Central memory CD8-positive, alpha-beta T cell (primary cell): ENCODE data around the gene PHKG2.
"Not testable (repeated sequence)": the region's sequence is repeated elsewhere in the genome, so short reads cannot be mapped to it uniquely, and the experiment has no call there.

ENCODE experiments used
- ATAC-seq: fragments of 150-1000 bp; cut with Tn5 transposase; replicated peaks from 2 replicates; pipeline ENCODE4 v1.10.0; 2022; ENCODE audit warnings: mild to moderate bottlenecking, moderate FRiP score, moderate number of reproducible peaks; ENCODE audit not compliant: poor library complexity, severe bottlenecking; ENCODE audit errors: extremely low read depth
- DNase-seq, 2 donors: peaks; one replicate each; pipeline ENCODE4 v3.0.0; 2021; ENCODE audit warnings: low spot score in 2 of 2
- H3K27ac Mint-ChIP-seq: one replicate; pipeline ENCODE4 v1.8.0; 2022; ENCODE audit warnings: low read depth, mild to moderate bottlenecking, moderate library complexity, mixed read lengths
- H3K27me3 Mint-ChIP-seq: one replicate; pipeline ENCODE4 v1.8.0; 2022; ENCODE audit warnings: mixed read lengths
- H3K36me3 Mint-ChIP-seq: one replicate; pipeline ENCODE4 v1.8.0; 2022; ENCODE audit warnings: mild to moderate bottlenecking, moderate library complexity, mixed read lengths; ENCODE audit not compliant: insufficient read depth
- H3K4me1 Mint-ChIP-seq: one replicate; pipeline ENCODE4 v1.8.0; 2022; ENCODE audit warnings: mixed read lengths
- H3K4me3 Mint-ChIP-seq: one replicate; pipeline ENCODE4 v1.8.0; 2022; ENCODE audit warnings: mild to moderate bottlenecking, moderate library complexity, mixed read lengths
- H3K9me3 Mint-ChIP-seq: one replicate; pipeline ENCODE4 v1.8.0; 2022; ENCODE audit warnings: mixed read lengths

PHKG2 gene, protein sequence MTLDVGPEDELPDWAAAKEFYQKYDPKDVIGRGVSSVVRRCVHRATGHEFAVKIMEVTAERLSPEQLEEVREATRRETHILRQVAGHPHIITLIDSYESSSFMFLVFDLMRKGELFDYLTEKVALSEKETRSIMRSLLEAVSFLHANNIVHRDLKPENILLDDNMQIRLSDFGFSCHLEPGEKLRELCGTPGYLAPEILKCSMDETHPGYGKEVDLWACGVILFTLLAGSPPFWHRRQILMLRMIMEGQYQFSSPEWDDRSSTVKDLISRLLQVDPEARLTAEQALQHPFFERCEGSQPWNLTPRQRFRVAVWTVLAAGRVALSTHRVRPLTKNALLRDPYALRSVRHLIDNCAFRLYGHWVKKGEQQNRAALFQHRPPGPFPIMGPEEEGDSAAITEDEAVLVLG

DNA sequence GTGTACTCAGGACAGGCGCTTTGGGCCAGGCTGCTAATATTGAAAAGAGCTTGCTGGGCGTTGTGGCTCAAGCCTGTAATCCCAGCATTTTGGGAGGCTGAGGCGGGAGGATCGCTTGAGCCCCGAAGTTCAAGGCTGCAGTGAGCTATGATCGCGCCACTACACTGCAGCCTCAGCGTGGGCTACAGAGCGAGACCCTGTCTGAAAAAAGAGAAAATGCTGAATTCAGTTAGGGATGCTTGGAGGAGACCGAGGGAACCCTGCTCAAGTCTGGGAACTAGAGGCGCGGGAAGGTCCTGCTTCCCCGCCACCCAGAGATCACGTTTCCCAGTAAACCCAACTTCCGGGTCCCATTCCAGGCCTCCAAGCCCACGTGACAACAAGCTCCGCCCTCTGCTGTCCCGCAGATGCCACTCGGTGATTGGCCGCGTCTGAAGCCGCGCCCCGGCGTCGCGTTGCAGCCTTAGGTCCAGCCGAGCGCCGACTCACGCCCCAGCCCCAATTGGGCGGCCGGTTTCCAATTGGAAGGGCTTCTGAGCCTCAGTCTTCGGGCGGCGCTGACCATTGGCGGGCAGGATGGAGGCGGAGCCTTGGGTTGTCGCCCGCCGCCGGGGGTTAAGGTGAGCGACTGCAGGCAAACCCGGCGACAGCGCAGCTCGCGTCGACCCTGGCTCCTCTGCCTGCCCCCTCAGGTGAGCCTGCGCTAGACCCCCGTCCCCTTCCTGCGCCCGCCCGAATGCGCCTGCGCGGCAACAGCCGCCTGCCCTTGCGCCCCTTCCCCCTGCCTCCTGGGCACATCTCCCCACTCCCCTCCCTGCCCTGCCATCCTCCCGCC lies at the start of gene PHKG2:
TSS of gene PHKG2 (plus strand) at position 627 of the 835 bp plus-strand sequence. CDS start 396 bp downstream, outside the sequence.
- H3K36me3 Mint-ChIP-seq = peaks cover 33% of the 10 kb centered on the region
- H3K27me3 Mint-ChIP-seq = no peaks in the 10 kb centered on the region
- peaks cover 36% of the 10 kb centered on the region for H3K4me1 Mint-ChIP-seq

DNA sequence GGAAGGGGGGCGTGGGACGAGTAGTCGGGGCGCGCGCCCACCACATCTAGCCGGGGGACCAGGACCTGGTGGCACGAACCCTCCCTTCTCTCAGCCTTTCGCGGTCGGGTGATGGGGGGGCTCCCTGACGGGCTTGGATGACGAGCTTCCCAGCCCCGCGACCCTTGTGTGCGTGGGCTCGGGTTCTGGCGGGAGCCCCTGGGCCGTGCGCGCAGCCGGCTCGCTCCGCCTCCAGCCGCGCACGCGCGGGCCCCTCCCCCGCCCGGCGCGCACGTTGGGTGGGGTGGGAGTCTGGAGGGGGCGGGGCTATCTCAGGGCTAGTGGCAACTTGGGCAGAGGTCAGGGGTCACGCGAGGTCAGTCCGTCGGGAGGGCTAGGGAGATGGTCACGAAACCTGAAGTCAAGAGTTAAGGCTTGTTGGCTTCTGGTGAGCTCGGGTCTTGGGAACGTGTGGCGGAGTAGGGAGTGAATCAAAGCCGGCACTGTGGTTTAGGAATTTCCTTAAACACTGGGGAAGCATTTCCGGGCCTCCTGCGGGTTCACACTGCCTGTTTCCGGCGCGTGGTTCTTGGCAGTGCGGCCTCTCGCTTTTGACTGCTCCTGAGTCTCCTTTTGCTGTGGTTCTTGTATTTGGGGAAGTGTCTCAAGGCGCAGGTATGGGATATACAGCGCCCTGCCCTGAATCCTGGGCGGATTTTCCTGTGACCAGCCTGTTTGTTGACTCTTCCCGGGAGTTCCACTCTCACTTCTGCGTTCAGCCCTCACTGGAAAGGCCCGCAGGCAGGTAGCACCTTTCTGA lies 49.2 kb upstream of the PHKG2 start, which contains the start of gene SRCAP:
TSS of gene SRCAP (plus strand) at position 356 of the 799 bp plus-strand sequence. CDS start 1,654 bp downstream, outside the sequence.
- Mint-ChIP-seq H3K4me3 (peak within 1 kb of the TSS; percentile 96), H3K9me3 (no peaks in the 10 kb centered on the region), H3K36me3 (peaks cover 52% of the 10 kb centered on the region), H3K27me3 (no peaks in the 10 kb centered on the region), H3K27ac (peak within 1 kb of the TSS; percentile 100), H3K4me1 (peaks cover 26% of the 10 kb centered on the region)
- ATAC-seq = peak; percentile 10
- DNase-seq = peak; percentile 15 to 60

More for the DNA sequence above, at the start of gene PHKG2:
- no peaks in the 10 kb centered on the region for H3K9me3 Mint-ChIP-seq
- ATAC-seq = peak; percentile 97
- peak within 1 kb of the TSS; percentile 86 for H3K27ac Mint-ChIP-seq
- H3K4me3 Mint-ChIP-seq = peak within 1 kb of the TSS; percentile 90
- peak; percentile 86 to 93 for DNase-seq

GRCh38 chr16:30699615-30700099 lies 48.6 kb upstream of the PHKG2 start:
- Mint-ChIP-seq H3K27ac (peak overlapping the region; percentile 100), H3K4me1 (peaks cover 26% of the 10 kb centered on the region), H3K36me3 (peaks cover 59% of the 10 kb centered on the region), H3K4me3 (peak overlapping the region; percentile 96), H3K27me3 (no peaks in the 10 kb centered on the region), H3K9me3 (no peaks in the 10 kb centered on the region)
- ATAC-seq (no peak), DNase-seq (no peak)

- Mint-ChIP-seq H3K9me3 (no peaks in the 10 kb centered on the region), H3K27me3 (no peaks in the 10 kb centered on the region), H3K4me1 (peaks cover 26% of the 10 kb centered on the region), H3K27ac (no peak overlapping the region), H3K4me3 (peak overlapping the region; percentile 96), H3K36me3 (peaks cover 63% of the 10 kb centered on the region)
- ATAC-seq = no peak
- no peak for DNase-seq
These were observed 47.7 kb upstream of the PHKG2 start for GRCh38 chr16:30700491-30700890.

DNA sequence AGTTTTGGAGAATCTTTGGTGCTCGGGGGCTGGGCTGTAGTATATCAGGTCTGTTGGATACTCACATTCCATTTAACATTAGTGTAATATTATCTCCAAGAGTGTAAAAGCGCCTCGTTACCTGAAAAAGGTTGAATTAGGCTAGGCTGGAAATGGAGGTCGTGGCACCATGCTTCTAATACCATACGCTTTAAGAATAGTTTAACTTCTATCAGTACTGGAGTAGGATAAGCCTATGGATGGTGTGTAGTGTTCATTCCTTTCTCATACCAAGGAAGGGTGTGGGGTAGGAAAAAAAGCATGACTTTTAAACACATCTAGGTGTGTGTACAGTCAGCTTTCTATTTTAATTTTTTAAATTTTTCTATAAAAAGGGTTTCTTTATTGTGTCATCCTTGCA lies 47.3 kb upstream of the PHKG2 start:
- Mint-ChIP-seq H3K4me3 (no peak overlapping the region), H3K4me1 (peaks cover 26% of the 10 kb centered on the region), H3K27ac (no peak overlapping the region), H3K36me3 (peaks cover 66% of the 10 kb centered on the region), H3K27me3 (no peaks in the 10 kb centered on the region), H3K9me3 (no peaks in the 10 kb centered on the region)
- no peak for DNase-seq
- no peak for ATAC-seq

- Mint-ChIP-seq H3K36me3 (peaks cover 79% of the 10 kb centered on the region), H3K27ac (peak overlapping the region; percentile 41), H3K4me1 (peaks cover 17% of the 10 kb centered on the region)
- not testable (repeated sequence) for H3K27me3 Mint-ChIP-seq, ATAC-seq, H3K9me3 Mint-ChIP-seq, DNase-seq, H3K4me3 Mint-ChIP-seq
These were observed 45.2 kb upstream of the PHKG2 start for GRCh38 chr16:30703071-30703470.

GRCh38 chr16:30703971-30704370 lies 44.3 kb upstream of the PHKG2 start:
- no peak for DNase-seq
- ATAC-seq = no peak
- H3K36me3 Mint-ChIP-seq = peaks cover 82% of the 10 kb centered on the region
- no peaks in the 10 kb centered on the region for H3K27me3 Mint-ChIP-seq
- H3K9me3 Mint-ChIP-seq = no peaks in the 10 kb centered on the region
- H3K4me3 Mint-ChIP-seq = no peak overlapping the region
- peaks cover 13% of the 10 kb centered on the region for H3K4me1 Mint-ChIP-seq
- H3K27ac Mint-ChIP-seq = no peak overlapping the region

DNA sequence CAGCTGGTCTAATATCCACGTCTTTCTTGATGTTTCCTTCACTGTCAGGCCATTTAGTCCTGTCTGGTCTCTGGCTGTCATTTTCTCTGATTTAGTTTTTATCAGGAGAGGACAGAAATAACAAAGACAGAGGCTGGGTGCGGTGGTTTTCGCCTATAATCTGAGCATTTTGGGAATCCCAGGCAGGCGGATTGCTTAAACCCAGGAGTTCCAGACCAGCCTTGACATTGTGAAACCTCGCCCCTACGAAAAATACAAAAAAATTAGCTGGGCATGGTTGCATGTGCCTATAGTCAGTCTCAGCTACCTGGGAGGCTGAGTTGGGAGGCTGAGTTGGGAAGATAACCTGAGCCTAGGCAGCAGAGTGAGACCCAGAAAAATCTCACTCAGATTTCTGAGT lies 42.2 kb upstream of the PHKG2 start:
- Mint-ChIP-seq H3K9me3 (no peaks in the 10 kb centered on the region), H3K36me3 (peaks cover 83% of the 10 kb centered on the region), H3K4me3 (no peak overlapping the region)

DNA sequence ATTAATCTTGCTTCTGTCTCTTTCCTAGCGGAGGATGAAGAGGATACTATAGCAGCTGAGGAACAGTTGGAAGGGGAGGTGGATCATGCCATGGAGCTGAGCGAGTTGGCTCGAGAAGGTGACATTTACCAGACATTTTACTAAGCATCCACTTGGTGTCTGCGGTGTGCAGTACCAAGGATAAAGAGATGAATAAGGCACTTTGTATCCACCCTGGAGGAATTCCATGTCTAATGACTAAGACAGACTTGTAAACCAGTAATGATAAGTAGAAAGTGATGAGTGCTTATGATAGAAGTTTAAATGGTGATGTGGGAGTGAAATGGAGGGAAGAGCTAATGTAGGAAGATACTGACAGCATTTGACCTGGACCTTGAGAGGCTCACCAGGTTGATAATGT lies 37.3 kb upstream of the PHKG2 start:
- Mint-ChIP-seq H3K9me3 (no peaks in the 10 kb centered on the region), H3K27ac (no peak overlapping the region)
- ATAC-seq = no peak

More for the DNA sequence above, 42.2 kb upstream of the PHKG2 start:
- ATAC-seq = no peak
- peaks cover 9% of the 10 kb centered on the region for H3K4me1 Mint-ChIP-seq
- H3K27ac Mint-ChIP-seq = no peak overlapping the region
- no peak for DNase-seq
- H3K27me3 Mint-ChIP-seq = no peaks in the 10 kb centered on the region

GRCh38 chr16:30711712-30712111 lies 36.5 kb upstream of the PHKG2 start:
- DNase-seq (no peak), ATAC-seq (no peak)
- Mint-ChIP-seq H3K27ac (peak overlapping the region; percentile 58), H3K36me3 (peaks cover 92% of the 10 kb centered on the region), H3K27me3 (no peaks in the 10 kb centered on the region), H3K4me3 (no peak overlapping the region), H3K4me1 (peaks cover 30% of the 10 kb centered on the region), H3K9me3 (no peaks in the 10 kb centered on the region)

More for the DNA sequence above, 37.3 kb upstream of the PHKG2 start:
- H3K27me3 Mint-ChIP-seq = no peaks in the 10 kb centered on the region
- no peak for DNase-seq
- H3K36me3 Mint-ChIP-seq = peaks cover 89% of the 10 kb centered on the region
- H3K4me3 Mint-ChIP-seq = no peak overlapping the region
- H3K4me1 Mint-ChIP-seq = peaks cover 22% of the 10 kb centered on the region

GRCh38 chr16:30715750-30716445 lies 32.3 kb upstream of the PHKG2 start:
- DNase-seq (peak in 1 of 2 donors; percentile 58), ATAC-seq (peak; percentile 98)
- Mint-ChIP-seq H3K4me3 (peak overlapping the region; percentile 55), H3K27ac (peak overlapping the region; percentile 95), H3K9me3 (no peaks in the 10 kb centered on the region), H3K4me1 (peaks cover 37% of the 10 kb centered on the region), H3K36me3 (peaks cover 85% of the 10 kb centered on the region), H3K27me3 (no peaks in the 10 kb centered on the region)
